Pancreas (tissue), 10 donors: ENCODE data around the gene PGPEP1. TPM values are rescaled to one million over a fixed set of nuclear protein-coding genes. Genes with fewer than 3 reads are reported as not detected.

Source experiments
- ATAC-seq, 4 donors: fragments of 200-7000 bp; cut with Tn5 transposase; one replicate each; pipeline versions ENCODE4 v1.8.0 to v1.9.1; 2020; ENCODE audit warnings: mild to moderate bottlenecking in 4 of 4, moderate library complexity in 4 of 4
- DNase-seq, 6 donors: peaks; one replicate each; pipeline ENCODE4 v3.0.0-alpha.2; 2020
- FAIRE-seq: peaks from 2 replicates; lab custom pipeline; 2012; peaks lifted over from hg19 to GRCh38; lab: Jason Lieb, UNC
- H3K27ac ChIP-seq, 4 donors: fragments of 200-600 bp; sonication (generic); 1 replicate in 3 of 4; 2 replicates in 1 of 4; pipeline versions ENCODE4 v1.5.0 to v1.8.0; 2020
- H3K27me3 ChIP-seq, 4 donors: fragments of 200-600 bp; one replicate each; pipeline ENCODE4 v1.8.0; 2021
- H3K36me3 ChIP-seq, 3 donors: fragments of 200-600 bp; sonication (generic) in 1 of 3; one replicate each; pipeline versions ENCODE4 v1.5.0 to v1.8.0; 2020 to 2021
- H3K4me1 ChIP-seq, 3 donors: fragments of 200-600 bp; one replicate each; pipeline ENCODE4 v1.8.0; 2021
- H3K4me3 ChIP-seq, 4 donors: fragments of 200-600 bp; sonication (generic) in 2 of 4; one replicate each; pipeline versions ENCODE4 v1.5.0 to v1.8.0; 2020 to 2021
- H3K9me3 ChIP-seq, 4 donors: fragments of 200-600 bp; one replicate each; pipeline ENCODE4 v1.8.0; 2021
- CTCF ChIP-seq, 4 donors: fragments of 200-600 bp; sonication (generic) in 3 of 4; IDR thresholded peaks; one replicate each; pipeline versions ENCODE4 v1.5.0 to v1.8.0; 2021; ENCODE audit warnings: antibody characterized with exemption in 4 of 4
- WGBS, 2 donors: extraction: QIAGEN DNeasy Blood & Tissue Kit; methylation state at CpG; one replicate each; pipeline ENCODE4 v1.1.7; 2013; 5-methylcytosine and 5-hydroxymethylcytosine counted together
- intact Hi-C, 3 donors: fragments of 100-400 bp; cut with DNase I; formaldehyde crosslinking; loops; one replicate each; pipeline versions ENCODE4 v1.11.1 to v1.14.2; 2022
- polyA plus RNA-seq, 2 donors: library from polyadenylated mRNA; stranded (reverse); fragments of 200-250 nt; gene quantifications; one replicate each; pipeline ENCODE4 v1.2.3, GENCODE V29; 2013
- total RNA-seq, 6 donors: library from RNA; stranded (reverse); fragmentation: NEBNext Ultra II Directional in 4 of 6; extraction: Animal tissue kit (Norgen Biotek cat#: 25700) in 4 of 6; gene quantifications; one replicate each; pipeline versions ENCODE4 v1.2.1 to v1.2.4, GENCODE V29; 2021 to 2023
- donor health status: healthy with polysubstance abuse.
- donor health status: DM: no; HTN: no; CAD: no; lungs with moderate emphysema.
- donor health status: DM: no; HTN: no; CAD: no.
- donor health status: control.
- donor health status: control.
- donor health status: Bipolar disorder and iron deficiency.
- donor health status: DM: yes; HTN: yes; CAD: no.
- donor health status: DM: no; HTN: no; CAD: no.
- donor health status: DM: no; HTN: no; CAD: no.
- donor health status: DM: yes; HTN: yes; CAD: no.

Gene PGPEP1
- total and polyA plus RNA-seq, 8 donors = 10.4 to 44.4 (median 36.7) TPM

GRCh38 chr19:18328340-18329034 lies 11.9 kb upstream of the PGPEP1 start:
- Histone ChIP-seq H3K27me3 (no peaks in the 10 kb centered on the region), H3K27ac (peak overlapping the region in 3 of 4 donors; percentile 22 to 74 (median 53)), H3K9me3 (no peaks in the 10 kb centered on the region), H3K4me1 (peaks cover 7 to 11% (median 10%) of the 10 kb centered on the region in 3 donors), H3K36me3 (no peaks in the 10 kb centered on the region), H3K4me3 (peak overlapping the region in 1 of 4 donors; percentile 31)
- peak; percentile 86 to 90 (median 88) for TF ChIP-seq CTCF (IDR thresholded peaks at IDR 0.05)
- intact Hi-C loops = loop anchor here in 2 of 3 donors (5.0 kb wide), 1 partner anchor 51 kb away; no protein-coding TSS in a partner anchor
- FAIRE-seq (peak; percentile 98), DNase-seq (peak; percentile 79 to 94 (median 88)), ATAC-seq (peak; percentile 96 to 99 (median 98))
- WGBS, 2 donors = 2% methylated on average over 9 of the region's 9 CpGs

- Histone ChIP-seq H3K36me3 (no peaks in the 10 kb centered on the region), H3K4me1 (peaks cover 3 to 7% (median 6%) of the 10 kb centered on the region in 3 donors), H3K27me3 (no peaks in the 10 kb centered on the region), H3K9me3 (no peaks in the 10 kb centered on the region), H3K4me3 (peak overlapping the region in 1 of 4 donors; percentile 31), H3K27ac (peak overlapping the region in 3 of 4 donors; percentile 22 to 74 (median 53))
- intact Hi-C loops = loop anchor here in 2 of 3 donors (5.0 kb wide), 1 partner anchor 52 kb away; no protein-coding TSS in a partner anchor
- 47 to 50% methylated on average over 6 of the region's 6 CpGs for WGBS, 2 donors
- DNase-seq = no peak
- TF ChIP-seq CTCF (IDR thresholded peaks at IDR 0.05) = no peak
- peak in 1 of 4 donors; percentile 8 for ATAC-seq
- no peak for FAIRE-seq
These were observed 11.4 kb upstream of the PGPEP1 start for GRCh38 chr19:18329035-18329376.

GRCh38 chr19:18330868-18331267 lies 9.5 kb upstream of the PGPEP1 start:
- Histone ChIP-seq H3K36me3 (no peaks in the 10 kb centered on the region), H3K27me3 (no peaks in the 10 kb centered on the region), H3K9me3 (no peaks in the 10 kb centered on the region), H3K4me1 (peaks cover 3 to 7% (median 4%) of the 10 kb centered on the region in 3 donors), H3K27ac (no peak overlapping the region), H3K4me3 (no peak overlapping the region)
- FAIRE-seq = no peak
- ATAC-seq = no peak
- WGBS, 2 donors = 85 to 88% methylated on average over 9 of the region's 9 CpGs
- no peak for TF ChIP-seq CTCF (IDR thresholded peaks at IDR 0.05)
- no peak for DNase-seq
- intact Hi-C loops = no loop called here

- H3K36me3 ChIP-seq = no peaks in the 10 kb centered on the region
- no peaks in the 10 kb centered on the region for H3K27me3 ChIP-seq
- H3K4me1 ChIP-seq = peaks cover 3 to 7% (median 4%) of the 10 kb centered on the region in 3 donors
- no peak overlapping the region for H3K4me3 ChIP-seq
- ATAC-seq (no peak), FAIRE-seq (no peak), DNase-seq (no peak)
- TF ChIP-seq CTCF (IDR thresholded peaks at IDR 0.05) = no peak
- intact Hi-C loops = no loop called here
- no peak overlapping the region for H3K27ac ChIP-seq
- WGBS, 2 donors = 80% methylated on average over 15 of the region's 15 CpGs
- no peaks in the 10 kb centered on the region for H3K9me3 ChIP-seq
These were observed 7.4 kb upstream of the PGPEP1 start for GRCh38 chr19:18332917-18333530.
